Inferior parietal cortex (tissue), 1 donor: ENCODE data around the gene CFL1.
"Not testable (repeated sequence)": the region's sequence is repeated elsewhere in the genome, so short reads cannot be mapped to it uniquely, and the experiment has no call there.

Source experiments
- DNase-seq: peaks from one replicate; pipeline ENCODE4 v3.0.0-alpha.2; 2016; ENCODE audit errors: extremely low spot score

CFL1 gene

GRCh38 chr11:65859095-65859811 lies 1.3 kb upstream of the CFL1 start:
- DNase-seq: peak; percentile 95

GRCh38 chr11:65858681-65859087 lies 704 bp upstream of the CFL1 start:
- DNase-seq: no peak

- DNase-seq: peak; percentile 48
Measured at GRCh38 chr11:65857500-65857852, 504 bp downstream of the CFL1 start.

- DNase-seq: peak; percentile 61
Measured at GRCh38 chr11:65856689-65857499, 1.1 kb downstream of the CFL1 start.

- no peak for DNase-seq
Measured at GRCh38 chr11:65855927-65856363, 2.0 kb downstream of the CFL1 start.

- DNase-seq: no peak
Measured at GRCh38 chr11:65854852-65855837, 2.8 kb downstream of the CFL1 start.

- DNase-seq: no peak
Measured at GRCh38 chr11:65854161-65854592, 3.8 kb downstream of the CFL1 start.

GRCh38 chr11:65853246-65853979 lies 4.6 kb downstream of the CFL1 start:
- no peak for DNase-seq

- no peak for DNase-seq
Measured at GRCh38 chr11:65852508-65853245, 5.3 kb downstream of the CFL1 start.

GRCh38 chr11:65851811-65852507 lies 6.0 kb downstream of the CFL1 start:
- DNase-seq: no peak

- no peak for DNase-seq
Measured at GRCh38 chr11:65851083-65851579, 6.8 kb downstream of the CFL1 start.

- no peak for DNase-seq
Measured at GRCh38 chr11:65850217-65851082, 7.5 kb downstream of the CFL1 start.

- no peak for DNase-seq
Measured at GRCh38 chr11:65849771-65850216, 8.2 kb downstream of the CFL1 start.

- no peak for DNase-seq
Measured at GRCh38 chr11:65849366-65849765, 8.6 kb downstream of the CFL1 start.

- DNase-seq: not testable (repeated sequence)
Measured at GRCh38 chr11:65848693-65849092, 9.3 kb downstream of the CFL1 start.

- DNase-seq: no peak
Measured at GRCh38 chr11:65847746-65848145, 10.2 kb downstream of the CFL1 start.

- DNase-seq: no peak
Measured at GRCh38 chr11:65844231-65844872, 13.6 kb downstream of the CFL1 start.

GRCh38 chr11:65843811-65844210 lies 14.2 kb downstream of the CFL1 start:
- no peak for DNase-seq
